ENCODE measurements around the gene SRXN1.

SRXN1 gene

GRCh38 chr20:621125-621756 is 31.8 kb downstream of the SRXN1 start:
- Histone ChIP-seq H3K4me3 (no peak overlapping the region), H3K4me1 (peaks cover 3% of the 10 kb centered on the region; the same call in 1 of the 2 replicates), H3K9me3 (peaks cover 12% of the 10 kb centered on the region), H3K27me3 (no peaks in the 10 kb centered on the region), H3K27ac (no peak overlapping the region), H4K20me1 (no peaks in the 10 kb centered on the region), H3K4me2 (no peak overlapping the region), H3K36me3 (no peaks in the 10 kb centered on the region), H3K9ac (no peak overlapping the region)
- TF ChIP-seq Cebpa-rat (IDR thresholded peaks at IDR 0.05): no peak

GRCh38 chr20:620246-620645 is 32.8 kb downstream of the SRXN1 start:
- Histone ChIP-seq H3K4me1 (peaks cover 9% of the 10 kb centered on the region; the same call in 1 of the 2 replicates), H3K4me2 (no peak overlapping the region), H4K20me1 (no peaks in the 10 kb centered on the region), H3K36me3 (no peaks in the 10 kb centered on the region), H3K9me3 (peaks cover 12% of the 10 kb centered on the region), H3K27me3 (no peaks in the 10 kb centered on the region), H3K4me3 (no peak overlapping the region), H3K9ac (no peak overlapping the region), H3K27ac (no peak overlapping the region)
- TF ChIP-seq Cebpa-rat (IDR thresholded peaks at IDR 0.05): no peak

- no peak for TF ChIP-seq Cebpa-rat (IDR thresholded peaks at IDR 0.05)
- H3K27me3 ChIP-seq: no peaks in the 10 kb centered on the region
Observed at GRCh38 chr20:618980-619379, 34.0 kb downstream of the SRXN1 start.

GRCh38 chr20:617934-618690 is 34.9 kb downstream of the SRXN1 start:
- H3K27ac ChIP-seq: no peak overlapping the region
- H4K20me1 ChIP-seq: no peaks in the 10 kb centered on the region
- peaks cover 2% of the 10 kb centered on the region for H3K27me3 ChIP-seq
- H3K36me3 ChIP-seq: no peaks in the 10 kb centered on the region
- H3K9me3 ChIP-seq: peaks cover 12% of the 10 kb centered on the region
- peaks cover 9% of the 10 kb centered on the region; the same call in 1 of the 2 replicates for H3K4me1 ChIP-seq
- no peak for TF ChIP-seq Cebpa-rat (IDR thresholded peaks at IDR 0.05)
- no peak overlapping the region for H3K4me3 ChIP-seq
- no peak overlapping the region for H3K9ac ChIP-seq
- no peak overlapping the region for H3K4me2 ChIP-seq

More at GRCh38 chr20:618980-619379, 34.0 kb downstream of the SRXN1 start:
- H3K4me3 ChIP-seq: no peak overlapping the region
- no peak overlapping the region for H3K27ac ChIP-seq
- H3K9me3 ChIP-seq: peaks cover 12% of the 10 kb centered on the region
- H4K20me1 ChIP-seq: no peaks in the 10 kb centered on the region
- H3K36me3 ChIP-seq: no peaks in the 10 kb centered on the region
- no peak overlapping the region for H3K9ac ChIP-seq
- H3K4me2 ChIP-seq: no peak overlapping the region
- peaks cover 9% of the 10 kb centered on the region; the same call in 1 of the 2 replicates for H3K4me1 ChIP-seq

GRCh38 chr20:615514-615913 is 37.5 kb downstream of the SRXN1 start:
- Histone ChIP-seq H4K20me1 (peaks cover 13% of the 10 kb centered on the region; the same call in 1 of the 2 replicates), H3K9ac (no peak overlapping the region), H3K9me3 (peaks cover 12% of the 10 kb centered on the region), H3K36me3 (no peaks in the 10 kb centered on the region), H3K27me3 (peaks cover 28% of the 10 kb centered on the region), H3K4me1 (peaks cover 19% of the 10 kb centered on the region), H3K4me2 (no peak overlapping the region), H3K4me3 (no peak overlapping the region), H3K27ac (no peak overlapping the region)
- TF ChIP-seq Cebpa-rat (IDR thresholded peaks at IDR 0.05): no peak

GRCh38 chr20:611843-612185 is 41.2 kb downstream of the SRXN1 start:
- Histone ChIP-seq H3K27me3 (peaks cover 48% of the 10 kb centered on the region), H3K36me3 (no peaks in the 10 kb centered on the region), H3K9ac (no peak overlapping the region), H3K4me1 (peaks cover 26% of the 10 kb centered on the region), H3K27ac (no peak overlapping the region), H3K9me3 (no peaks in the 10 kb centered on the region), H4K20me1 (peaks cover 13% of the 10 kb centered on the region; the same call in 1 of the 2 replicates), H3K4me2 (peak overlapping the region; percentile 66), H3K4me3 (0 out of 2 replicates have a peak overlapping the region, but pooled peaks have one; percentile 4)
- TF ChIP-seq Cebpa-rat (IDR thresholded peaks at IDR 0.05): no peak

- Histone ChIP-seq H3K9ac (no peak overlapping the region), H3K36me3 (no peaks in the 10 kb centered on the region), H3K4me3 (0 out of 2 replicates have a peak overlapping the region, but pooled peaks have one; percentile 4), H3K27ac (no peak overlapping the region), H3K4me2 (peak overlapping the region; percentile 66), H3K4me1 (peaks cover 24% of the 10 kb centered on the region), H3K27me3 (peaks cover 48% of the 10 kb centered on the region), H3K9me3 (no peaks in the 10 kb centered on the region), H4K20me1 (peaks cover 13% of the 10 kb centered on the region; the same call in 1 of the 2 replicates)
- no peak for TF ChIP-seq Cebpa-rat (IDR thresholded peaks at IDR 0.05)
Observed at GRCh38 chr20:611047-611842, 41.8 kb downstream of the SRXN1 start.

GRCh38 chr20:610130-611046 is 42.6 kb downstream of the SRXN1 start, which contains the start of gene TCF15:
TSS of gene TCF15 (minus strand) at chr20:610309. CDS start at chr20:610237, 72 bp downstream.
- Histone ChIP-seq H3K4me2 (no peak within 1 kb of the TSS), H3K27me3 (peaks cover 48% of the 10 kb centered on the region), H3K27ac (no peak within 1 kb of the TSS), H3K9me3 (no peaks in the 10 kb centered on the region), H3K4me3 (no peak within 1 kb of the TSS), H4K20me1 (peaks cover 13% of the 10 kb centered on the region; the same call in 1 of the 2 replicates), H3K36me3 (no peaks in the 10 kb centered on the region), H3K9ac (no peak within 1 kb of the TSS), H3K4me1 (peaks cover 22% of the 10 kb centered on the region)
- no peak for TF ChIP-seq Cebpa-rat (IDR thresholded peaks at IDR 0.05)

Measured in BLaER1 (cell line).